NB4 (cell line): ENCODE data around the gene MTMR10.

Experiments
- MYC ChIP-seq: IDR thresholded peaks from 2 replicates; pipeline ENCODE4 v1.6.1; 2011; ENCODE audit warnings: low read depth, low read length
- POLR2A ChIP-seq: IDR thresholded peaks from 2 replicates; pipeline ENCODE4 v1.6.1; 2011; ENCODE audit warnings: mild to moderate bottlenecking; ENCODE audit not compliant: insufficient read length; ENCODE audit errors: extremely low read depth
- TF ChIP-seq, protein P1 (sequence below): IDR thresholded peaks from 2 replicates; pipeline ENCODE4 v1.6.1; 2011; ENCODE audit warnings: low read depth, low read length
- TF ChIP-seq, protein P2 (sequence below): IDR thresholded peaks from one replicate; pipeline ENCODE4 v1.5.1; 2012; ENCODE audit warnings: low read depth, low read length

DNA sequence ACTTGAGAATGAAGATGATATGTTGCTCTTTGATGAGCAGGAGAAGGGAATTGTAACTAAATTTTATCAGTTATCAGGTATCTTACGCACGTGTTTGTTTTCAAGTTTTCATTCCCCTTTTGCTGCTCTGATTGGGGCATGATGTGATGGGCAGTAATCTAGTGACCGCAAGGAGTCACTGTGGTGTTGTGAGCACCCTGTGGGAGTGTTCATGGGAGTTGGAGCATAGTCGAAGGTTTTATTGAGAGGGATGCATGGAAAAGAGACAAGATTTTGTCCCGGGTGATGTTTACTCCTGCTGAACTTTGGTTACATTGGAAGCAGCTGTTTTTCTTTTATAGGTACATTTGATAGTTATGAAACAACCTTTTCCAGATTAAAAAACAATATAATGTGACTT is 85.6 kb downstream of the MTMR10 start:
- TF ChIP-seq, protein P1, sequence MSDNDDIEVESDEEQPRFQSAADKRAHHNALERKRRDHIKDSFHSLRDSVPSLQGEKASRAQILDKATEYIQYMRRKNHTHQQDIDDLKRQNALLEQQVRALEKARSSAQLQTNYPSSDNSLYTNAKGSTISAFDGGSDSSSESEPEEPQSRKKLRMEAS = no peak
- TF ChIP-seq, protein P2, sequence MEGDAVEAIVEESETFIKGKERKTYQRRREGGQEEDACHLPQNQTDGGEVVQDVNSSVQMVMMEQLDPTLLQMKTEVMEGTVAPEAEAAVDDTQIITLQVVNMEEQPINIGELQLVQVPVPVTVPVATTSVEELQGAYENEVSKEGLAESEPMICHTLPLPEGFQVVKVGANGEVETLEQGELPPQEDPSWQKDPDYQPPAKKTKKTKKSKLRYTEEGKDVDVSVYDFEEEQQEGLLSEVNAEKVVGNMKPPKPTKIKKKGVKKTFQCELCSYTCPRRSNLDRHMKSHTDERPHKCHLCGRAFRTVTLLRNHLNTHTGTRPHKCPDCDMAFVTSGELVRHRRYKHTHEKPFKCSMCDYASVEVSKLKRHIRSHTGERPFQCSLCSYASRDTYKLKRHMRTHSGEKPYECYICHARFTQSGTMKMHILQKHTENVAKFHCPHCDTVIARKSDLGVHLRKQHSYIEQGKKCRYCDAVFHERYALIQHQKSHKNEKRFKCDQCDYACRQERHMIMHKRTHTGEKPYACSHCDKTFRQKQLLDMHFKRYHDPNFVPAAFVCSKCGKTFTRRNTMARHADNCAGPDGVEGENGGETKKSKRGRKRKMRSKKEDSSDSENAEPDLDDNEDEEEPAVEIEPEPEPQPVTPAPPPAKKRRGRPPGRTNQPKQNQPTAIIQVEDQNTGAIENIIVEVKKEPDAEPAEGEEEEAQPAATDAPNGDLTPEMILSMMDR = no peak
- TF ChIP-seq POLR2A = no peak
- no peak for TF ChIP-seq MYC
